SH-SY5Y (cell line): ENCODE results near the gene FER.

Source experiments
- GATA2 ChIP-seq: IDR thresholded peaks from 2 replicates; pipeline ENCODE4 v1.6.1; 2011; ENCODE audit warnings: mild to moderate bottlenecking, low read depth, low read length
- GATA3 ChIP-seq: IDR thresholded peaks from 2 replicates; pipeline ENCODE4 v1.6.1; 2011; ENCODE audit warnings: low read depth, mild to moderate bottlenecking, low read length, moderate library complexity

GRCh38 chr5:108940506-108940905, 192.8 kb downstream of the FER start:
- TF ChIP-seq GATA2 (no peak), GATA3 (no peak)
